Skeletal muscle tissue (tissue), 4 donors: ENCODE results near the gene CLDN17. TPM values are rescaled to one million over a fixed set of nuclear protein-coding genes. Genes with fewer than 3 reads are reported as not detected.

Source experiments
- H3K27ac ChIP-seq: one replicate; pipeline ENCODE4 v1.7.0; 2013; ENCODE audit warnings: mild to moderate bottlenecking, low read depth, low read length, inconsistent platforms
- H3K27me3 ChIP-seq, 3 donors: one replicate each; pipeline ENCODE4 v1.7.0; 2013; ENCODE audit warnings: low read length in 3 of 3; ENCODE audit not compliant: control insufficient read depth in 3 of 3, insufficient read depth in 3 of 3
- H3K36me3 ChIP-seq, 3 donors: one replicate each; pipeline ENCODE4 v1.7.0; 2013; ENCODE audit warnings: low read length in 3 of 3; ENCODE audit not compliant: control insufficient read depth in 3 of 3, insufficient read depth in 3 of 3
- H3K4me1 ChIP-seq, 3 donors: one replicate each; pipeline ENCODE4 v1.7.0; 2013; ENCODE audit warnings: low read length in 3 of 3, mild to moderate bottlenecking in 3 of 3; ENCODE audit not compliant: control insufficient read depth in 3 of 3, insufficient read depth in 3 of 3
- H3K4me3 ChIP-seq, 3 donors: one replicate each; pipeline ENCODE4 v1.7.0; 2013; ENCODE audit warnings: low read length in 3 of 3
- H3K9ac ChIP-seq, 3 donors: one replicate each; pipeline ENCODE4 v1.7.0; 2013; ENCODE audit warnings: low read length in 3 of 3, mild to moderate bottlenecking in 3 of 3, moderate library complexity in 2 of 3, low read depth in 1 of 3
- H3K9me3 ChIP-seq, 3 donors: one replicate each; pipeline ENCODE4 v1.7.0; 2013; ENCODE audit warnings: low read length in 3 of 3; ENCODE audit not compliant: control insufficient read depth in 3 of 3
- total RNA-seq: library from RNA; depleted of rRNA; stranded (reverse); fragments of >200 nt; gene quantifications from one replicate; pipeline ENCODE4 v1.2.3, GENCODE V29; 2014
- donor health status: Osteomylitis.

CLDN17 gene
- total RNA-seq, 1 donor from 2014 or later = not detected

GRCh38 chr21:30129246-30129645 lies 37.4 kb downstream of the CLDN17 start:
- Histone ChIP-seq H3K27ac (no peak overlapping the region), H3K4me3 (no peak overlapping the region), H3K4me1 (no peaks in the 10 kb centered on the region)

GRCh38 chr21:30126576-30126975 lies 40.0 kb downstream of the CLDN17 start:
- H3K4me1 ChIP-seq = no peaks in the 10 kb centered on the region
- H3K9me3 ChIP-seq = peaks cover 0 to 2% (median 0%) of the 10 kb centered on the region in 3 donors
- H3K9ac ChIP-seq = no peak overlapping the region
- H3K27ac ChIP-seq = no peak overlapping the region
- H3K36me3 ChIP-seq = no peaks in the 10 kb centered on the region
- H3K27me3 ChIP-seq = no peaks in the 10 kb centered on the region
- no peak overlapping the region for H3K4me3 ChIP-seq

More at GRCh38 chr21:30129246-30129645, 37.4 kb downstream of the CLDN17 start:
- no peak overlapping the region for H3K9ac ChIP-seq
- peaks cover 0 to 2% (median 0%) of the 10 kb centered on the region in 3 donors for H3K9me3 ChIP-seq
- no peaks in the 10 kb centered on the region for H3K36me3 ChIP-seq
- H3K27me3 ChIP-seq = no peaks in the 10 kb centered on the region

GRCh38 chr21:30117631-30118030 lies 49.0 kb downstream of the CLDN17 start:
- Histone ChIP-seq H3K4me1 (no peaks in the 10 kb centered on the region), H3K4me3 (no peak overlapping the region), H3K36me3 (no peaks in the 10 kb centered on the region), H3K27ac (no peak overlapping the region), H3K27me3 (no peaks in the 10 kb centered on the region), H3K9ac (no peak overlapping the region), H3K9me3 (no peaks in the 10 kb centered on the region)

GRCh38 chr21:30116479-30116878 lies 50.1 kb downstream of the CLDN17 start:
- Histone ChIP-seq H3K36me3 (no peaks in the 10 kb centered on the region), H3K27ac (no peak overlapping the region), H3K4me3 (no peak overlapping the region), H3K9me3 (no peaks in the 10 kb centered on the region), H3K27me3 (no peaks in the 10 kb centered on the region), H3K9ac (no peak overlapping the region), H3K4me1 (no peaks in the 10 kb centered on the region)

Other genes with a start within 250 kb of the CLDN17 start
- gene GRIK1, start 226.8 kb downstream of the CLDN17 start, total RNA-seq = 1.0 TPM
- not detected for gene CLDN8, start 49.3 kb upstream of the CLDN17 start, total RNA-seq
- gene KRTAP24-1, start 116.1 kb upstream of the CLDN17 start, total RNA-seq = not detected
- gene KRTAP25-1, start 122.7 kb upstream of the CLDN17 start, total RNA-seq = not detected
- not detected for gene KRTAP26-1, start 153.5 kb upstream of the CLDN17 start, total RNA-seq
- not detected for gene KRTAP27-1, start 170.9 kb upstream of the CLDN17 start, total RNA-seq
- gene KRTAP23-1, start 181.8 kb upstream of the CLDN17 start, total RNA-seq = not detected
- not detected for gene KRTAP13-2, start 205.5 kb upstream of the CLDN17 start, total RNA-seq
- not detected for gene KRTAP13-1, start 229.2 kb upstream of the CLDN17 start, total RNA-seq